IPS-15b (cell line): ENCODE data around the gene KCNK3.
A peak's percentile ranks its signal among the peaks of the same experiment; 100 is the strongest.
"Not testable (repeated sequence)": the region's sequence is repeated elsewhere in the genome, so short reads cannot be mapped to it uniquely, and the experiment has no call there.

Experiments used
- H3K27me3 ChIP-seq: one replicate; pipeline ENCODE4 v1.6.1; 2013; ENCODE audit warnings: low read length; ENCODE audit not compliant: control insufficient read depth, insufficient read depth
- H3K36me3 ChIP-seq: one replicate; pipeline ENCODE4 v1.6.1; 2013; ENCODE audit warnings: low read length; ENCODE audit not compliant: control insufficient read depth, insufficient read depth
- H3K4me1 ChIP-seq: one replicate; pipeline ENCODE4 v1.6.1; 2013; ENCODE audit warnings: mild to moderate bottlenecking, low read length; ENCODE audit not compliant: control insufficient read depth, insufficient read depth
- H3K4me3 ChIP-seq: one replicate; pipeline ENCODE4 v1.5.1; 2013; ENCODE audit warnings: low read depth, low read length
- H3K9ac ChIP-seq: one replicate; pipeline ENCODE4 v1.6.1; 2013; ENCODE audit warnings: low read depth, mild to moderate bottlenecking, low read length
- H3K9me3 ChIP-seq: one replicate; pipeline ENCODE4 v1.6.1; 2013; ENCODE audit warnings: mild to moderate bottlenecking, low read length; ENCODE audit not compliant: control insufficient read depth, insufficient read depth

Gene KCNK3

DNA sequence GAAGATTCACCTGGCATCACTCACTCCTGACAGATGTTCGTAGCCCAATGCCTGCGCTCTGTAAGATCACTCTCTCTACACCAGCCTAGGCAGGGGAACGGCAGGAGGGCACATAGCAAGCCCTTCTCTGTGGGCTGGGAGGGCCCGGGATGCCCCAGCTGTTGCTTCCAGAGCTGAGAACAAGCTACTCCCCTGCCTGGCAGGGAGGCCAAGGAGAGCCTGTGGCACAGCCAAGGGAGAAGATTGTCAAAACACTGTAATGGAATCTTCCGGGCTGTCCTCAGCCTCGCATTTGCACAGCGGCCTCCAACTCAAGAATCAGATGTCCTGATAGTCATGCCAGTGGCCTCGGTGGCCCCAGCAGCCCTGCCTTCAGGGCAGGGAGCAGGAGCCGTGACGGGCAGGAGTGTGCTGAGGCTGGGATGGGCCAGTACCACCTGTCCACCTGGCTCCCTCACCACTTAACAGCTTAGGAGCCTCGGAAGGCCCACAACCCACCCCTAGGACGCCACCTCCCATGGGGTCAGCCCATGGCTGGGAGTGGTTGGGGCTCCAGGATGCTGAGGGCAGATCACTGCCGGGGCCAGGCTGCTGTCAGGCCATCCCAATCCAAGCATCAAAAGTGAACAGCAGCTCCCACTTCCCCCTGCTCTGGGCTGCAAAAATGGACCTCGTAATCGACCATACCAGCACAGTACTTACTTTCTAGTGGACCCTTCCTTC is 49.7 kb downstream of the KCNK3 start:
- no peaks in the 10 kb centered on the region for H3K27me3 ChIP-seq
- no peak overlapping the region for H3K4me3 ChIP-seq
- H3K9ac ChIP-seq, result no peak overlapping the region
- H3K4me1 ChIP-seq, result no peaks in the 10 kb centered on the region
- H3K9me3 ChIP-seq, result no peaks in the 10 kb centered on the region
- no peaks in the 10 kb centered on the region for H3K36me3 ChIP-seq

DNA sequence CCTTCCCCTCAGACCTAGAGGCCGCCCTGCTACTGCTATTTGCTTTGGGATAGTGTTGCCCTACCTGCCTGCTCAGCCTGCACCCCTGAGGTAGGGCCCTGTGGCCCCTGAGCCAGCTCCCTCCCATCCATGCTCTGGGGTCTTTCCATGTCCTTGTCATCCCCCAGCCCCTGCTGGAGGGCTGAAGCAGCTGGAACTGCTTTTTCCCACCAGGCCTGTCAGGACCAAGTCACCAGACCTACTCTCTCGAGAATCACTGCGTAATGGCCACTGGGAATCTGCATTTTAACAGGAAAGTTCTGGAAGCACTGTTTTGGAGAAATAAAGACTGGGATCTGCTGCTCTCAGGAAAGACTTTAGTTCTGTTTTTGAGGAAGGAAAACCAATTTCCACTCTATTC is 51.3 kb downstream of the KCNK3 start:
- H3K4me1 ChIP-seq, result no peaks in the 10 kb centered on the region
- peaks cover 3% of the 10 kb centered on the region for H3K27me3 ChIP-seq
- H3K9me3 ChIP-seq, result no peaks in the 10 kb centered on the region
- no peak overlapping the region for H3K4me3 ChIP-seq
- H3K36me3 ChIP-seq, result no peaks in the 10 kb centered on the region
- no peak overlapping the region for H3K9ac ChIP-seq

DNA sequence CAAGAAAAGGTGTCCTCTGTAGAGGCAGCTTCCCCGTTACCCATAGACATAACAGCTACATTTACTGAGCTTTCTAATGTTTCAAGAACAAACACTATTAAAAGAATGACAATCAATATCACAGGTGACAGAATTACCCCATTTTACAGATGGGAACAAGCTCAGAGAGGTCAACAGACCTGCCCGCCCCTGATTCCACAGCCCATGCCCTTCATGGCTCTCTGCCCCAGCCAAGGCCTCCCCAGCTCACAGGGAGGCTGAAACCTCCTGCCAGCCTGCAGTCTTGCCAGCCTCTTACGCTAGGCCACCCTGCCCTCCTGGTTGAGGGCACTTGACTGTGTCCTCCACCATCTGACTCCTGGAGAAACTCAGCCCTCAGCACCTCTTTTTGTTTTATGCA is 52.4 kb downstream of the KCNK3 start:
- H3K9ac ChIP-seq, result no peak overlapping the region
- peaks cover 3% of the 10 kb centered on the region for H3K27me3 ChIP-seq
- H3K9me3 ChIP-seq, result no peaks in the 10 kb centered on the region
- H3K4me3 ChIP-seq, result no peak overlapping the region
- H3K4me1 ChIP-seq, result peaks cover 2% of the 10 kb centered on the region
- H3K36me3 ChIP-seq, result no peaks in the 10 kb centered on the region

DNA sequence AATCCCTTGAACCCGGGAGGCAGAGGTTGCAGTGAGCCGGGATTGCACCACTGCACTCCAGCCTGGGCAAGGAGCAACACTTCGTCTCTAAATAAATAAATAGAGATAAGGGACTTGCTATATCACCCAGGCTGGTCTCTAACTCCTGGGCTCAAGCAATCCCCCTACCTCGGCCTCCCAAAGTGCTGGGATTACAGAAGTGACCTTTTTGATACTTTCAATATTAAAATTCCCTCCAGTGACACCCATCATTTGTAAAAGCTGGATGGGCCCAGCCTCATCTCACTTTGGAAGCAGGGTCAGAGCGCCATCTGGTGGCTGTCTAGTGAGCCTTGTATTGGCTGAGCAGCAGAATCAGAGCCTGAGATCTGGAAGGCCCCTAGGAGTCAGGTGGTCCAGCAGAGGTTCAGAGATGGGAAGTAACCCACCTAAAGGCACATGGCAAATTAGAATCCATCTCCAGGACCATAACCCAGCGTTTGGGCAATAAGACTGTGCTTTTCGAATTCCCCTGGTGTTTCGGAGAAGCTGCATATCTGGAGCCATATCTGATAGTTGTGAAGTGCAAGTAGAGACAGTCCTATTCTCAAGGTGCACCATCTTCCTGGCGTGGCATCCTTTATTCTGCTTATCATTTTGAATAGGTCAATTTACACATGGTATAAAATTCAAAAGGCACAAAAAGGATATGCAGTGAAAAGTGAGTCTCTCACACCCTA is 53.2 kb downstream of the KCNK3 start:
- peaks cover 2% of the 10 kb centered on the region for H3K4me1 ChIP-seq
- H3K9ac ChIP-seq, result no peak overlapping the region
- no peaks in the 10 kb centered on the region for H3K36me3 ChIP-seq
- no peak overlapping the region for H3K4me3 ChIP-seq
- H3K27me3 ChIP-seq, result peaks cover 3% of the 10 kb centered on the region
- no peaks in the 10 kb centered on the region for H3K9me3 ChIP-seq

DNA sequence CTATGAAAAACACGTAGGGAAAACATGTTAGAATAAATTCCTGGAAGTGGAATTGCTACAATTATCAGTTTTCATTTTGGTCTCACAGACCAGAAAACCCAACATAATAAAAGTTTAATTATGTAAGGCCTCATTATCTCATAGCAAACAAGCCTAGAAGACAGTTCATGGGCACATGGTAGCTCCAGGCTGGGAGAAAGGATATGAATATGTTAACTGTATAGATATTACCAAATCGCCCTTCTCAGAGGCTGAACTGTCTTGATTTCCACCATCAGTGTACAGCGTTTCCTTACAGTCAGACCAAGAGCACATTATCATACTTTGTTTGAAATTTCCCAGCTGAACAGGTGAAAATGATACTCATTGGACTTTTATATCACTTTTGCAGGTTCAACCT is 54.4 kb downstream of the KCNK3 start:
- Histone ChIP-seq H3K9ac (no peak overlapping the region), H3K4me1 (peaks cover 2% of the 10 kb centered on the region), H3K9me3 (no peaks in the 10 kb centered on the region), H3K36me3 (no peaks in the 10 kb centered on the region), H3K4me3 (no peak overlapping the region), H3K27me3 (peaks cover 3% of the 10 kb centered on the region)

DNA sequence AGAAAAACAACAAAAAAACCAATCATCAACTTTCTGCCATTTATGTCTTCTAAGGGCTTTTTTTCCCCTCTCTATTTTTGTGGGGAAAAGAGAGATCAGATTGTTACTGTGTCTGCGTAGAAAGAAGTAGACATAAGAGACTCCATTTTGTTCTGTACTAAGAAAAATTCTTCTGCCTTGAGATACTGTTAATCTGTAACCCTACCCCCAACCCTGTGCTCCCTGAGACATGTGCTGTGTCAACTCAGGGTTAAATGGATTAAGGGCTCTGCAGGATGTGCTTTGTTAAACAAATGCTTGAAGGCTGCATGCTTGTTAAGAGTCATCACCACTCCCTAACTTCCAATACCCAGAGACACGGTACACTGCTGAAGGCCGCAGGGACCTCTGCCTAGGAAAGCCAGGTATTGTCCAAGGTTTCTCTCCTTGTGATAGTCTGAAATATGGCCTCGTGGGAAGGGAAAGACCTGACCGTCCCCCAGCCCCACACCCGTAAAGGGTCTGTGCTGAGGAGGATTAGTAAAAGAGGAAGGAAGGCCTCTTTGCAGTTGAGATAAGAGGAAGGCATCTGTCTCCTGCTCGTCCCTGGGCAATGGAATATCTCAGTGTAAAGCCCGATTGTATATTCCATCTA is 57.4 kb downstream of the KCNK3 start:
- not testable (repeated sequence) for H3K9ac ChIP-seq, H3K4me3 ChIP-seq, H3K9me3 ChIP-seq

DNA sequence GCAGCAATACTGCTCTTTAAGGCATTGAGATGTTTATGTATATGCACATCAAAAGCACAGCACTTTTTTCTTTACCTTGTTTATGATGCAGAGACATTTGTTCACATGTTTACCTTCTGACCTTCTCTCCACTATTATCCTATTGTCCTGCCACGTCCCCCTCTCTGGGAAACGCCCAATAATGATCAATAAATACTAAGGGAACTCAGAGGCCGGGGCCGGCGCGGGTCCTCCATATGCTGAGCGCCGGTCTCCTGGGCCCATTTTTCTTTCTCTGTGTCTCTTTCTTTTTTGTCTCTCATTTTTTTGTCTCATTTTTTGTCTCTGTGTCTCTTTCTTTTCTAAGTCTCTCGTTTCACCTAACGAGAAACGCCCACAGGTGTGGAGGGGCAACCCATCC is 57.9 kb downstream of the KCNK3 start:
- not testable (repeated sequence) for H3K9ac ChIP-seq, H3K9me3 ChIP-seq, H3K36me3 ChIP-seq, H3K27me3 ChIP-seq
- H3K4me3 ChIP-seq, result peak overlapping the region; percentile 16
- H3K4me1 ChIP-seq, result peaks cover 15% of the 10 kb centered on the region

More for the DNA sequence above, 57.4 kb downstream of the KCNK3 start:
- not testable (repeated sequence) for H3K27me3 ChIP-seq, H3K4me1 ChIP-seq, H3K36me3 ChIP-seq

DNA sequence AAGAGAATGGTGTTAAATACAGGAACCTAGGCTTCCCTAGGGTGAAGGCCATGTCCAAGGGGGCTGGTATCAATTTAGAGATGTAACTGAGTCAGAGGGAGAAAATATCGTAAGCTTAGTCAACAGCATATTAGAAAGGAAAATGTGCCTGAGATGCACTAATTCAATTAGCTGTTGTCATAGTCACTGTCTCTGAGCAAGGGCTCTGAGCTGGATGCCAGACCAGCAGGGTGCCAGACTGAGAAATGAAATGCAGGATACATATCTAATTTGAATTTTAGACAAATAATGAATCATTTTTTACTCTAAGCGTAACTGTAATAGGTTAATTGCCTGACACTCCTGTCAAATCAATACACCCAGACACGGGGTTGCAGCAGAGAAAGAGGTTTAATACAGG is 60.1 kb downstream of the KCNK3 start:
- Histone ChIP-seq H3K4me1 (peaks cover 26% of the 10 kb centered on the region), H3K4me3 (no peak overlapping the region), H3K9me3 (no peaks in the 10 kb centered on the region), H3K27me3 (no peaks in the 10 kb centered on the region), H3K9ac (no peak overlapping the region), H3K36me3 (no peaks in the 10 kb centered on the region)

DNA sequence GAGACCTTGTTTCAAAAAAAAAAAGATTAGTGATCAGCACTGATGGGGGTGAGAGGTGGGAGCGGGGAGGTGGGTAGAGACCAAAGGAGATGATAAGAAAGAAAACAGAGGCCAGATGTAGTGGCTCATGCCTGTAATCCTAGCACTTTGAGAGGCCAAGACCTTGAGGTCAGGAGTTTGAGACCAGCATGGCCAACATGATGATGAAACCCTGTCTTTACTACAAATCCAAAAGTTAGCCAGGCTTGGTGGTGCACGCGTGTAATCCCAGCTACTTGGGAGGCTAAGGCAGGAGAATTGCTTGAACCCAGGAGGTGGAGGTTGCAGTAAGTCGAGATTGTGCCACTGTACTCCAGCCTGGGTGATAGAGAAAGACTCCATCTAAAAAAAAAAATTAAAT is 62.0 kb downstream of the KCNK3 start:
- Histone ChIP-seq H3K9ac (no peak overlapping the region), H3K27me3 (no peaks in the 10 kb centered on the region), H3K9me3 (no peaks in the 10 kb centered on the region), H3K4me1 (peaks cover 32% of the 10 kb centered on the region), H3K36me3 (no peaks in the 10 kb centered on the region), H3K4me3 (no peak overlapping the region)

DNA sequence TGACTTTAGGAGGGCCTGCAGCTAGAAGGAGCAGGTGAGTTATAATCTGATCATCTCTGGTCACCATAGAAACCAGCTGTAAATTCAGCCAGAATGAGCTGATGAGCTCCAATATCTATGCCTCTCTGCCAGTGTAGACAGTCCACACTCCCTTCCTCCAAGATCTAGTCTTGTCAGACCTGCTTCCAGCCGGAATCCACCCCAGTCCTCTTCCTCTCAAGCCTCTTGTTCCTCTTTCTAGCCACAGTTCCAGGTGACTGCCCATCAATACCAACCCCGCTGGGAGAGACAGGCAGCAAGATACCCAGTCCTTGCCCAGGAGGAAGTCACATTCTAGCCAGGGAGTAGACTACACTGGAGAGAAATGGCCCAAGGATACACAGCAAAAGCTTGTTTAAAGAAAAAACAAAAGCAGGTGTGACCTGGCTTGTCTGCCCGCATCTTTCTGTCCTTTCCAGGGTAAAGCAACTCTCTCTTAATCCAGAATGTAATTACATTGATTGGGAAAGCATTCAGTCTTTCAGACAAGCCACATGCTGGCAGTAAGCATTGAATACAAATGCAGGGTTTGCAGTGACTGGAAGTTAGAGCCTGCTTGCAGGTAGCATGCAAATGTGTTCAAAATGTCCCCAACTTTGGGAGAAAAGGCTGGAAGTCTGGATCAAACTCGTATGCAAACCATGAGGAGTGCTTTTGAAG is 62.6 kb downstream of the KCNK3 start:
- Histone ChIP-seq H3K4me1 (peaks cover 32% of the 10 kb centered on the region), H3K4me3 (no peak overlapping the region), H3K9me3 (no peaks in the 10 kb centered on the region), H3K27me3 (no peaks in the 10 kb centered on the region), H3K36me3 (no peaks in the 10 kb centered on the region), H3K9ac (no peak overlapping the region)

DNA sequence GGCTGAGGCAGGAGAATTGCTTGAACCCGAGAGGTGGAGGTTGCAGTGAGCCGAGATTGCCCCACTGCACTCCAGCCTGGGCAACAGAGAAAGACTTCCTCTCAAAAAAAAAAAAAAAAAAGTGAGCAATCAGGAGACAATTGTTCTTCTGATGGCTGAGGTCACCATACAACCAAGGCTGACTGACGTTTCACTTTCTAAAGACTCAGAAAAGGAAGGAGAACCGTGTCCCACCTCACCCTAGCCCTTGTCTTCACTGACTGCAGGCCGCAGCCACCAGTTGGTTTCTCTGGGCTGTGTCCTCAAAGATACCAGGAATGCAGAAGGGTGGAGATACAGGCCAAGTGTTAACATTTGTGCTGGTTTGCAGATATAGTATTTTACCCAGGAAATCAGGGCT is 63.8 kb downstream of the KCNK3 start:
- no peak overlapping the region for H3K4me3 ChIP-seq

More for the DNA sequence above, 63.8 kb downstream of the KCNK3 start:
- no peak overlapping the region for H3K9ac ChIP-seq
- H3K27me3 ChIP-seq, result no peaks in the 10 kb centered on the region
- no peaks in the 10 kb centered on the region for H3K36me3 ChIP-seq
- H3K4me1 ChIP-seq, result peaks cover 32% of the 10 kb centered on the region
- no peaks in the 10 kb centered on the region for H3K9me3 ChIP-seq
